AG04450 (cell line): ENCODE results near the gene ATP11A. TPM values are rescaled to one million over a fixed set of nuclear protein-coding genes. Genes with fewer than 3 reads are reported as not detected.
"Not testable (repeated sequence)": the region's sequence is repeated elsewhere in the genome, so short reads cannot be mapped to it uniquely, and the experiment has no call there.

Source experiments
- CTCF ChIA-PET: fragments of 300-600, 350-600 bp; formaldehyde crosslinking; extraction: SDS; loops from one replicate; lab custom pipeline; 2022; ENCODE audit warnings: antibody characterized with exemption, inconsistent platforms; lab: Charles Lee
- POLR2A ChIA-PET: fragments of 350-600 bp; formaldehyde crosslinking; extraction: SDS; loops from one replicate; lab custom pipeline; 2021; ENCODE audit warnings: antibody characterized with exemption, inconsistent platforms; lab: Yijun Ruan, JAX
- DNase-seq: peaks from one replicate; pipeline ENCODE4 v3.0.0-alpha.2; 2011; ENCODE audit warnings: low read depth, low spot score
- H3K27ac ChIP-seq: one replicate; pipeline ENCODE4 v1.5.1; 2012; ENCODE audit warnings: low read depth, low read length, control low read depth
- H3K27me3 ChIP-seq: one replicate; pipeline ENCODE4 v1.6.0; 2012; ENCODE audit warnings: low read length; ENCODE audit not compliant: control insufficient read depth, insufficient read depth
- H3K4me3 ChIP-seq: 2 replicates; pipeline ENCODE4 v1.5.1; 2011; ENCODE audit warnings: mild to moderate bottlenecking, low read depth, low read length, control low read depth
- H3K9me3 ChIP-seq: 2 replicates; pipeline ENCODE4 v1.5.1; 2012; ENCODE audit warnings: low read length; ENCODE audit not compliant: control insufficient read depth, insufficient read depth
- CTCF ChIP-seq: IDR thresholded peaks from 2 replicates; pipeline ENCODE4 v1.5.1; 2011; ENCODE audit warnings: low read depth, low read length, control low read depth, inconsistent platforms
- polyA plus RNA-seq: library from polyadenylated mRNA; depleted of rRNA; stranded (reverse); fragments of >200 nt; gene quantifications from 2 replicates; pipeline ENCODE4 v1.2.3, GENCODE V29; 2011

Gene ATP11A
- polyA plus RNA-seq, 1 experiment, result 5.8 TPM

- Histone ChIP-seq H3K4me3 (no peak overlapping the region), H3K9me3 (peaks cover 5% of the 10 kb centered on the region; the same call in 1 of the 2 replicates), H3K27me3 (peaks cover 22% of the 10 kb centered on the region), H3K27ac (no peak overlapping the region)
- ChIA-PET CTCF (no interaction called here), POLR2A (interaction anchor here (0.7 kb wide), 1 partner anchor 64 kb away, joined by 5 read pairs; no protein-coding TSS in a partner anchor)
- no peak for DNase-seq
- TF ChIP-seq CTCF, result no peak
Observed at GRCh38 chr13:112680741-112681360, 9.0 kb upstream of the ATP11A start.

GRCh38 chr13:112683581-112683980 lies 6.3 kb upstream of the ATP11A start:
- POLR2A ChIA-PET, result interaction anchor here (0.7 kb wide), 1 partner anchor 1132 kb away, joined by 6 read pairs; no protein-coding TSS in a partner anchor
- DNase-seq, result no peak

GRCh38 chr13:112684071-112684845 lies 5.6 kb upstream of the ATP11A start:
- Histone ChIP-seq H3K27ac (no peak overlapping the region), H3K4me3 (no peak overlapping the region), H3K9me3 (no peaks in the 10 kb centered on the region; the same call in 1 of the 2 replicates), H3K27me3 (peaks cover 14% of the 10 kb centered on the region)
- CTCF ChIA-PET, result no interaction called here
- POLR2A ChIA-PET, result no interaction called here
- no peak for DNase-seq
- TF ChIP-seq CTCF, result no peak

More at GRCh38 chr13:112683581-112683980, 6.3 kb upstream of the ATP11A start:
- no peak overlapping the region for H3K27ac ChIP-seq
- H3K4me3 ChIP-seq, result no peak overlapping the region
- CTCF ChIA-PET, result no interaction called here
- no peak for TF ChIP-seq CTCF
- peaks cover 14% of the 10 kb centered on the region for H3K27me3 ChIP-seq
- peaks cover 4% of the 10 kb centered on the region; the same call in 1 of the 2 replicates for H3K9me3 ChIP-seq

- POLR2A ChIA-PET, DNase-seq, H3K9me3 ChIP-seq, CTCF ChIA-PET, H3K27ac ChIP-seq, H3K4me3 ChIP-seq: not testable (repeated sequence)
- peaks cover 14% of the 10 kb centered on the region for H3K27me3 ChIP-seq
Observed at GRCh38 chr13:112685189-112685805, 4.5 kb upstream of the ATP11A start.

- H3K27me3 ChIP-seq, result peaks cover 8% of the 10 kb centered on the region
- no peak for DNase-seq
- POLR2A ChIA-PET, result no interaction called here
- no peak for TF ChIP-seq CTCF
- H3K4me3 ChIP-seq, result no peak overlapping the region
- CTCF ChIA-PET, result no interaction called here
- H3K27ac ChIP-seq, result no peak overlapping the region
- peaks cover 3% of the 10 kb centered on the region; the same call in 1 of the 2 replicates for H3K9me3 ChIP-seq
Observed at GRCh38 chr13:112685896-112686295, 3.9 kb upstream of the ATP11A start.
